ENCODE results near the gene GKN1. TPM values are rescaled to one million over a fixed set of nuclear protein-coding genes. Genes with fewer than 3 reads are reported as not detected.

GKN1 gene
- total RNA-seq, 1 experiment from 2014 or later: not detected

DNA sequence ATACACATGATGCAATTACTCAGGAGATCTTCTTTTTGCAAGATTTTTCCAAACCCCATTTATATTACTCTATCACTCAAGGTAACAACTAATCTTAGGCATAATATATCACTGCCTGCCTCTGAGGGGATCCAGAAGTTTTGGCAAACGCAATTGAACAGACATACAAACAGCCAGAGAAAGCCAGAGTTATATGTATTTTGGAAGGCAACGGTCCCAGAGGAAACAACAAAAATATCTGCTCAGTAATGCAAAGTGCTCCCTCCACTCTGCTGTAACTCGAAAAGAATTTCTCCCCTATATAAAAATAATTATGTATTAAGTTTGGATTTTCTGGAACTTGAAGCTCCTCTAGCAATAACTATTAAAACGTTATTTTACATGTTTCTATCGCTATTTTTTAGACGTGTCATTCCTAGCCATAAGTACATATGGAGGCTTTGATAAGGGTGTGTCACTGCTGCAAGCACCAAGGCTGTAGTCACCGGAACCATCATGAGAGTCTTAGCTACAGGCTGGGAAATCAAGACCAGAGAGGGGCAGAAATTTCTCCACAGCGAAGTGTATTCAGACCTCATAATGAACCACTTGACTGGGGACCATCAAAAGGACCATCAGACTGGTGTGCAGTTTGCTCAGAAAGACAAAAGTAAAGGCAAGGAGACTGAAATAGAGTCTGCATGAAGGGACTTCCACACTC is 3.7 kb upstream of the GKN1 start:
- ATAC-seq: no peak
- Mint-ChIP-seq H3K27ac (no peak overlapping the region), H3K4me3 (no peak overlapping the region), H3K36me3 (no peaks in the 10 kb centered on the region), H3K4me1 (no peaks in the 10 kb centered on the region), H3K9me3 (no peaks in the 10 kb centered on the region), H3K27me3 (ENCODE audit: low read depth) (no peaks in the 10 kb centered on the region; the same call in none of the 2 replicates)
- DNase-seq (ENCODE audit: low spot score): no peak
- TF ChIP-seq STAT6 (CRISPR knock-in tag; conservative IDR thresholded peaks at IDR 0.05; ENCODE audit: low read depth): no peak
- CTCF ChIA-PET: no interaction called here
- POLR2A ChIA-PET: no interaction called here

DNA sequence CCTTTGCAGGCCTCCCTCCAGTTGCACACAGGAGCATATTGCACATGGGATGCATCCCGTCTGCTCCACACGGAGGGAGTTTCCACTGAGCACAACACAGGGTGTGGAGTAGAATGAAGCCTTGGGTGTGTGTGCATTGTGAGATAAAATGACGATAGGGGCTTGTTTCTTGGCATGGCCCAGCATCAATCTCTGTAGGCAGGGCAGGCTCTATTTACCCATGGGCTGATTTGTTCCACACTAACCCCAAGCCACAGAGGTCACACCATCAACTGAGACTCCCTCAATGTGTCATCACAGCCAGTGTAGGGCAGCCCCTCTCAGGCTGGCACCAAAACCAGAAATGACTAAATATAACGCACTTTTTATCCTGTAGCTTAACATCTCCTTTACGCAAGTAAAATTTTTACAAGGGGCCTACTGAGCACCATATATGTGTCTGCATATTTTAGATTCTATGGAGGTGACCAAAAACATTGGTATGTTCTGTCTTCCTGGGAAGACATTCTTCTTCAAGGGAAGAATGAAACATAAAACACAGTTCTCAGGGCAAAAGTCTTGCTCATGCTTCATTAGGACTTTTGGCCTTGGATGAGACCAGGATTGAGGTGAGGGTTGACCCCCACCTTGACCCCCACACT is 2.7 kb upstream of the GKN1 start:
- Mint-ChIP-seq H3K9me3 (no peaks in the 10 kb centered on the region), H3K4me1 (no peaks in the 10 kb centered on the region), H3K27ac (no peak overlapping the region), H3K4me3 (no peak overlapping the region), H3K27me3 (ENCODE audit: low read depth) (no peaks in the 10 kb centered on the region; the same call in none of the 2 replicates), H3K36me3 (no peaks in the 10 kb centered on the region)
- TF ChIP-seq, protein P1, sequence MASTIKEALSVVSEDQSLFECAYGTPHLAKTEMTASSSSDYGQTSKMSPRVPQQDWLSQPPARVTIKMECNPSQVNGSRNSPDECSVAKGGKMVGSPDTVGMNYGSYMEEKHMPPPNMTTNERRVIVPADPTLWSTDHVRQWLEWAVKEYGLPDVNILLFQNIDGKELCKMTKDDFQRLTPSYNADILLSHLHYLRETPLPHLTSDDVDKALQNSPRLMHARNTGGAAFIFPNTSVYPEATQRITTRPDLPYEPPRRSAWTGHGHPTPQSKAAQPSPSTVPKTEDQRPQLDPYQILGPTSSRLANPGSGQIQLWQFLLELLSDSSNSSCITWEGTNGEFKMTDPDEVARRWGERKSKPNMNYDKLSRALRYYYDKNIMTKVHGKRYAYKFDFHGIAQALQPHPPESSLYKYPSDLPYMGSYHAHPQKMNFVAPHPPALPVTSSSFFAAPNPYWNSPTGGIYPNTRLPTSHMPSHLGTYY (CRISPR knock-in tag; IDR thresholded peaks at IDR 0.05): no peak
- DNase-seq (ENCODE audit: low spot score): no peak
- ChIA-PET CTCF (no interaction called here), POLR2A (no interaction called here)
- ATAC-seq: no peak

DNA sequence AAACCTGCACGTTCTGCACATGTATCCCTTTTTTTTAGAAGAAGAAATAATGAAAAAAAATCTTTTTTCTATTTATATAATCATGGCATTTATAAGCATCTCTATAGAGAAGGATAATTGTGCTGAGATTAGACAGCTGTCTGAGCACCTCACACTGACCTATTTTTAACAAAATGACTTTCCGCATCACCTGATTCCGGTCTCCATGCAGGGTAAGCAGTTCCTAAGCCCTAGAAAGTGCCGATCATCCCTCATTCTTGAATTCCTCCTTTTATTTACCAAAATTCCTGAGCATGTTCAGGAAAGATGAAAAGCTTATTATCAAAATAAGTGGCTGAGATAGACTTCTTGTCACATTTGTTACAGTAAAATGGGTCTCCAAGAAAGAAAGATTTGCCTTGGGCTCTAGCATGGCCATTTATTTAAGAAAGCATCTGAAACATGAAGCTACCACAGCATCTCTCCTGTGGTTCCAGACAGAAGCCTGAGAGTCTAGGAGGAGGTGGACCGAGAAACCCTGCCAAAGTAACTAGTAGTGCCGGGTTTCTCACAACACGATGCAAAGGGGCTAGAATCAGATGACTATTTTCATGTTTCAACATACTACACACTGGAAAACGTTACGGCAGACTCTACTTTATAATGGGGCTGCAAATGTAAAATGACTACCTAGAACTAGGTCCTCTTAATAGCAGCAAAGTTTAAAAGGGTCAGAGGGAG is 670 bp downstream of the GKN1 start:
- POLR2A ChIA-PET: no interaction called here
- DNase-seq (ENCODE audit: low spot score): no peak
- no peaks in the 10 kb centered on the region for H3K9me3 Mint-ChIP-seq
- no peak overlapping the region for H3K4me3 Mint-ChIP-seq
- H3K36me3 Mint-ChIP-seq: no peaks in the 10 kb centered on the region
- no peaks in the 10 kb centered on the region for H3K4me1 Mint-ChIP-seq
- CTCF ChIA-PET: interaction anchor here (1.4 kb wide), 1 partner anchor 31 kb away, joined by 4 read pairs; no protein-coding TSS in a partner anchor
- no peak overlapping the region for H3K27ac Mint-ChIP-seq
- peaks cover 3% of the 10 kb centered on the region; the same call in 1 of the 2 replicates for H3K27me3 Mint-ChIP-seq (ENCODE audit: low read depth)
- no peak for ATAC-seq
- TF ChIP-seq RELA (CRISPR knock-in tag; IDR thresholded peaks at IDR 0.05; ENCODE audit: borderline replicate concordance) (no peak), ZNF317 (CRISPR knock-in tag; IDR thresholded peaks at IDR 0.05; ENCODE audit: borderline replicate concordance, low read depth) (no peak), TEAD4 (CRISPR knock-in tag; IDR thresholded peaks at IDR 0.05) (no peak), ZNF512 (CRISPR knock-in tag; IDR thresholded peaks at IDR 0.05; ENCODE audit: borderline replicate concordance) (no peak), CTCF (IDR thresholded peaks at IDR 0.05) (no peak), KAT7 (CRISPR knock-in tag; IDR thresholded peaks at IDR 0.05; ENCODE audit: borderline replicate concordance) (no peak), E2F5 (CRISPR knock-in tag; IDR thresholded peaks at IDR 0.05) (no peak), ZNF671 (CRISPR knock-in tag; IDR thresholded peaks at IDR 0.05) (no peak), PRRX2 (CRISPR knock-in tag; IDR thresholded peaks at IDR 0.05) (no peak), ETV6 (CRISPR knock-in tag; IDR thresholded peaks at IDR 0.05) (no peak), MXD4 (CRISPR knock-in tag; IDR thresholded peaks at IDR 0.05; ENCODE audit: borderline replicate concordance) (no peak), MYBL2 (CRISPR knock-in tag; IDR thresholded peaks at IDR 0.05) (no peak)
- TF ChIP-seq, protein P2, sequence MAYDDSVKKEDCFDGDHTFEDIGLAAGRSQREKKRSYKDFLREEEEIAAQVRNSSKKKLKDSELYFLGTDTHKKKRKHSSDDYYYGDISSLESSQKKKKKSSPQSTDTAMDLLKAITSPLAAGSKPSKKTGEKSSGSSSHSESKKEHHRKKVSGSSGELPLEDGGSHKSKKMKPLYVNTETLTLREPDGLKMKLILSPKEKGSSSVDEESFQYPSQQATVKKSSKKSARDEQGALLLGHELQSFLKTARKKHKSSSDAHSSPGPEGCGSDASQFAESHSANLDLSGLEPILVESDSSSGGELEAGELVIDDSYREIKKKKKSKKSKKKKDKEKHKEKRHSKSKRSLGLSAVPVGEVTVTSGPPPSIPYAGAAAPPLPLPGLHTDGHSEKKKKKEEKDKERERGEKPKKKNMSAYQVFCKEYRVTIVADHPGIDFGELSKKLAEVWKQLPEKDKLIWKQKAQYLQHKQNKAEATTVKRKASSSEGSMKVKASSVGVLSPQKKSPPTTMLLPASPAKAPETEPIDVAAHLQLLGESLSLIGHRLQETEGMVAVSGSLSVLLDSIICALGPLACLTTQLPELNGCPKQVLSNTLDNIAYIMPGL (CRISPR knock-in tag; IDR thresholded peaks at IDR 0.05): no peak
- TF ChIP-seq, protein P3, sequence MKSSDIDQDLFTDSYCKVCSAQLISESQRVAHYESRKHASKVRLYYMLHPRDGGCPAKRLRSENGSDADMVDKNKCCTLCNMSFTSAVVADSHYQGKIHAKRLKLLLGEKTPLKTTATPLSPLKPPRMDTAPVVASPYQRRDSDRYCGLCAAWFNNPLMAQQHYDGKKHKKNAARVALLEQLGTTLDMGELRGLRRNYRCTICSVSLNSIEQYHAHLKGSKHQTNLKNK (CRISPR knock-in tag; IDR thresholded peaks at IDR 0.05): no peak
- TF ChIP-seq, protein P4, sequence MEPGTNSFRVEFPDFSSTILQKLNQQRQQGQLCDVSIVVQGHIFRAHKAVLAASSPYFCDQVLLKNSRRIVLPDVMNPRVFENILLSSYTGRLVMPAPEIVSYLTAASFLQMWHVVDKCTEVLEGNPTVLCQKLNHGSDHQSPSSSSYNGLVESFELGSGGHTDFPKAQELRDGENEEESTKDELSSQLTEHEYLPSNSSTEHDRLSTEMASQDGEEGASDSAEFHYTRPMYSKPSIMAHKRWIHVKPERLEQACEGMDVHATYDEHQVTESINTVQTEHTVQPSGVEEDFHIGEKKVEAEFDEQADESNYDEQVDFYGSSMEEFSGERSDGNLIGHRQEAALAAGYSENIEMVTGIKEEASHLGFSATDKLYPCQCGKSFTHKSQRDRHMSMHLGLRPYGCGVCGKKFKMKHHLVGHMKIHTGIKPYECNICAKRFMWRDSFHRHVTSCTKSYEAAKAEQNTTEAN (CRISPR knock-in tag; IDR thresholded peaks at IDR 0.05): no peak
